Breast epithelium (tissue), 3 donors: Measurements from ENCODE around the gene TBC1D13.
"Not testable (repeated sequence)": the region's sequence is repeated elsewhere in the genome, so short reads cannot be mapped to it uniquely, and the experiment has no call there.

Experiments used
- POLR2A ChIP-seq: fragments of 450-650 bp; IDR thresholded peaks from one replicate; pipeline ENCODE4 v1.6.1; 2016; ENCODE audit warnings: antibody characterized with exemption, mild to moderate bottlenecking, moderate library complexity
- TF ChIP-seq, protein P1 (sequence below), 3 donors: fragments of 450-650 bp; IDR thresholded peaks; one replicate each; pipeline ENCODE4 v1.5.1; 2016 to 2017; ENCODE audit warnings: antibody characterized with exemption in 3 of 3, mild to moderate bottlenecking in 3 of 3, moderate library complexity in 3 of 3

- TF ChIP-seq, protein P1, sequence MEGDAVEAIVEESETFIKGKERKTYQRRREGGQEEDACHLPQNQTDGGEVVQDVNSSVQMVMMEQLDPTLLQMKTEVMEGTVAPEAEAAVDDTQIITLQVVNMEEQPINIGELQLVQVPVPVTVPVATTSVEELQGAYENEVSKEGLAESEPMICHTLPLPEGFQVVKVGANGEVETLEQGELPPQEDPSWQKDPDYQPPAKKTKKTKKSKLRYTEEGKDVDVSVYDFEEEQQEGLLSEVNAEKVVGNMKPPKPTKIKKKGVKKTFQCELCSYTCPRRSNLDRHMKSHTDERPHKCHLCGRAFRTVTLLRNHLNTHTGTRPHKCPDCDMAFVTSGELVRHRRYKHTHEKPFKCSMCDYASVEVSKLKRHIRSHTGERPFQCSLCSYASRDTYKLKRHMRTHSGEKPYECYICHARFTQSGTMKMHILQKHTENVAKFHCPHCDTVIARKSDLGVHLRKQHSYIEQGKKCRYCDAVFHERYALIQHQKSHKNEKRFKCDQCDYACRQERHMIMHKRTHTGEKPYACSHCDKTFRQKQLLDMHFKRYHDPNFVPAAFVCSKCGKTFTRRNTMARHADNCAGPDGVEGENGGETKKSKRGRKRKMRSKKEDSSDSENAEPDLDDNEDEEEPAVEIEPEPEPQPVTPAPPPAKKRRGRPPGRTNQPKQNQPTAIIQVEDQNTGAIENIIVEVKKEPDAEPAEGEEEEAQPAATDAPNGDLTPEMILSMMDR (IDR thresholded peaks at IDR 0.05) = not testable (repeated sequence)
- not testable (repeated sequence) for TF ChIP-seq POLR2A
These were observed 56.1 kb downstream of the TBC1D13 start for GRCh38 chr9:128843171-128843570.
